ENCODE measurements around the gene PLCB1. TPM values are rescaled to one million over a fixed set of nuclear protein-coding genes. Genes with fewer than 3 reads are reported as not detected.
A peak's percentile ranks its signal among the peaks of the same experiment; 100 is the strongest.
"Not testable (repeated sequence)": the region's sequence is repeated elsewhere in the genome, so short reads cannot be mapped to it uniquely, and the experiment has no call there.

Gene PLCB1
- total and polyA plus RNA-seq, 2 experiments from 2014 or later, result 6.7 to 20.5 TPM

DNA sequence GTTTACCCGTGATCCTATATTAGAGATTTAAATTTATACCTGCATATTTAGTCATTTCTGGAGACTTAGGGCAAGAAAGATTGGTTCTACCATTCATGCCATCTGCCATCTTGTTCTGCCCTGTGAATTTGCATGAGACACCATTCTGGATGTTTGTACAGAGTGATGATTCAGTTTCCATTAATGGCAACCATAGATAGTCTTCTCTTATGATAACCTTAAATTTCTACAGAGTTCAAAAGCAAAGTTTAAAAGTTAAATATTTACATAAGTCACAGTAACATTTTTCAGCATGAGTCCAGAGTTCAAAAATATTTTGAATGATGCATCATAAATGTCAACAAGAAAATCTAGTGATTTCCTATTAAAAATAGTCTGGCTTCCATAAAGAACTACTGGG lies 23.2 kb downstream of the PLCB1 start:
- Histone ChIP-seq H3K27me3 (no peaks in the 10 kb centered on the region), H3K36me3 (replicated peaks; ENCODE audit: insufficient read depth, low read depth) (no peaks in the 10 kb centered on the region), H3K79me2 (no peaks in the 10 kb centered on the region), H3K4me3 (no peak overlapping the region), H3K4me1 (ENCODE audit: insufficient read depth) (peaks cover 15% of the 10 kb centered on the region), H3K9me3 (ENCODE audit: low read depth) (no peaks in the 10 kb centered on the region), H4K20me1 (ENCODE audit: insufficient read depth, poor library complexity, severe bottlenecking) (no peaks in the 10 kb centered on the region), H3K27ac (peak overlapping the region; percentile 47), H3K4me2 (no peak overlapping the region), H2AFZ (no peak overlapping the region), H3K9me2 (replicated peaks; ENCODE audit: insufficient read depth) (no peaks in the 10 kb centered on the region)
- 100% methylated on average over 1 of the region's 1 CpG for WGBS (ENCODE audit: low lambda C conversion rate, missing lambda C conversion rate)
- TF ChIP-seq EZH2phosphoT487 (IDR thresholded peaks at IDR 0.05; ENCODE audit: low read depth, severe bottlenecking, unreplicated experiment) (no peak), CTCF (IDR thresholded peaks at IDR 0.05; ENCODE audit: poor library complexity) (no peak), EZH2 (IDR thresholded peaks at IDR 0.05; ENCODE audit: borderline replicate concordance) (no peak)
- no peak for DNase-seq (ENCODE audit: low spot score)

- Histone ChIP-seq H3K27ac (peak overlapping the region; percentile 49), H3K9me3 (ENCODE audit: low read depth) (no peaks in the 10 kb centered on the region), H3K79me2 (no peaks in the 10 kb centered on the region), H3K4me3 (no peak overlapping the region), H3K4me2 (peak overlapping the region; percentile 15), H3K9me2 (replicated peaks; ENCODE audit: insufficient read depth) (no peaks in the 10 kb centered on the region), H4K20me1 (ENCODE audit: insufficient read depth, poor library complexity, severe bottlenecking) (no peaks in the 10 kb centered on the region), H3K36me3 (replicated peaks; ENCODE audit: insufficient read depth, low read depth) (no peaks in the 10 kb centered on the region), H3K27me3 (no peaks in the 10 kb centered on the region), H3K4me1 (ENCODE audit: insufficient read depth) (peaks cover 15% of the 10 kb centered on the region), H2AFZ (no peak overlapping the region)
- WGBS (ENCODE audit: low lambda C conversion rate, missing lambda C conversion rate), result 70% methylated on average over 2 of the region's 2 CpGs
- no peak for DNase-seq (ENCODE audit: low spot score)
- no peak for TF ChIP-seq CTCF (IDR thresholded peaks at IDR 0.05; ENCODE audit: poor library complexity)
- TF ChIP-seq EZH2 (IDR thresholded peaks at IDR 0.05; ENCODE audit: borderline replicate concordance), result no peak
- TF ChIP-seq EZH2phosphoT487 (IDR thresholded peaks at IDR 0.05; ENCODE audit: low read depth, severe bottlenecking, unreplicated experiment), result no peak
These were observed 23.7 kb downstream of the PLCB1 start for GRCh38 chr20:8155812-8156211.

DNA sequence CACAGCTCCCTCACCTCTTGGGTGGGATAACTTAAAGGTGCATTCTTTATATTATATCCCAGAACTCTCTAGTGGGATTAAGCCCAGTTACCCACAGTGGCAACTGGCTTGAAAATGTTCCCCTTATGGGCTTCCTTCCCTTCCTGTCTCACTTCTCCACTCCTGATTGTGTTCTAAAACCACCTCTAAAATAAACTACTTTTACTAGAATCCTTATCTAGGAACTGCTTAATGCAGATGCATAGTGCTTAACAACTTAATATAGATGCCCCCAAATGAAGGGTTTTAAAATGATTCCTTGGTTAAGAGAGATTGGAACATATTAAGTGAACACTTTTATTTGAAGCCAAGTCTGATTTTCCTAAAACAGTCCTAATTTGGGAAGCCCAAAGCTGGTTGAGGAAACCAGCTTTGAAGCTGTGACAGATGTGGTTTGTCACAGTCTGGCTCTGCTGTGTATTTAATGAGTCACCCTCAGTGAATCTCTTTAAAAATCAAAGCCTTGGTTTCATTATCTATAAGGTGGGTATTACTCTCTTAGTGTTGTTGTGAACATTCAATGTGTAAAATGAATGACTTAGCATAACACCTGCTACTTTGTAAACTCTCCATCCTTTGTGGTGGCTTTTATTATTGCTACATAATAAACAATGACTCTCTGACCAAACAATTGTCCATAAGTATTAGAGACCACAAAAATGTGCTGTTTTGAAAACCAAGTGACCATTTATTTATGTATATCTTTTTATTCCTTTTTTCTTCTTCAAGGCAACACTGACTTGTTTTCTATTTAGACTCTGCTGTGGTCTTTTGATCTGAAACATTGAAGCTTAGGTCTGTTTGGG lies 24.4 kb downstream of the PLCB1 start:
- peak overlapping the region; percentile 15 for H3K4me2 ChIP-seq

GRCh38 chr20:8159217-8159616 lies 27.2 kb downstream of the PLCB1 start:
- not testable (repeated sequence) for H3K4me2 ChIP-seq; H4K20me1 ChIP-seq (ENCODE audit: insufficient read depth, poor library complexity, severe bottlenecking); H3K27me3 ChIP-seq; DNase-seq (ENCODE audit: low spot score); H3K4me3 ChIP-seq; H3K9me2 ChIP-seq (replicated peaks; ENCODE audit: insufficient read depth); H3K9me3 ChIP-seq (ENCODE audit: low read depth); H2AFZ ChIP-seq; H3K79me2 ChIP-seq; H3K27ac ChIP-seq; H3K36me3 ChIP-seq (replicated peaks; ENCODE audit: insufficient read depth, low read depth)
- 92% methylated on average over 1 of the region's 1 CpG for WGBS (ENCODE audit: low lambda C conversion rate, missing lambda C conversion rate)
- peaks cover 15% of the 10 kb centered on the region for H3K4me1 ChIP-seq (ENCODE audit: insufficient read depth)

More for the DNA sequence above, 24.4 kb downstream of the PLCB1 start:
- no peaks in the 10 kb centered on the region for H3K9me2 ChIP-seq (replicated peaks; ENCODE audit: insufficient read depth)
- TF ChIP-seq EZH2 (IDR thresholded peaks at IDR 0.05; ENCODE audit: borderline replicate concordance) (no peak), CTCF (IDR thresholded peaks at IDR 0.05; ENCODE audit: poor library complexity) (no peak), EZH2phosphoT487 (IDR thresholded peaks at IDR 0.05; ENCODE audit: low read depth, severe bottlenecking, unreplicated experiment) (no peak)
- no peaks in the 10 kb centered on the region for H3K79me2 ChIP-seq
- no peak overlapping the region for H3K4me3 ChIP-seq
- H3K27me3 ChIP-seq, result no peaks in the 10 kb centered on the region
- no peaks in the 10 kb centered on the region for H3K9me3 ChIP-seq (ENCODE audit: low read depth)
- H3K27ac ChIP-seq, result peak overlapping the region; percentile 49
- H4K20me1 ChIP-seq (ENCODE audit: insufficient read depth, poor library complexity, severe bottlenecking), result no peaks in the 10 kb centered on the region
- H2AFZ ChIP-seq, result no peak overlapping the region
- H3K4me1 ChIP-seq (ENCODE audit: insufficient read depth), result peaks cover 15% of the 10 kb centered on the region
- H3K36me3 ChIP-seq (replicated peaks; ENCODE audit: insufficient read depth, low read depth), result no peaks in the 10 kb centered on the region
- DNase-seq (ENCODE audit: low spot score), result peak; percentile 8

Data from hepatocyte (in vitro differentiated cells).